PC-9 (cell line): Measurements from ENCODE around the gene DDO. TPM values are rescaled to one million over a fixed set of nuclear protein-coding genes. Genes with fewer than 3 reads are reported as not detected.

ENCODE experiments used
- BruUV-seq: library from RNA; stranded (reverse); fragments of 400-500 nt; replicated peaks from 2 replicates; lab custom pipeline; 2021; lab: Mats Ljungman, UMichigan
- CTCF ChIA-PET: fragments of 300-600 bp; sonication (Branson Sonifier 250); formaldehyde crosslinking; loops from one replicate; lab custom pipeline; 2022; ENCODE audit warnings: antibody characterized with exemption; lab: Charles Lee
- POLR2A ChIA-PET: fragments of 300-600 bp; sonication (Branson Sonifier 250); formaldehyde crosslinking; loops from one replicate; lab custom pipeline; 2022; ENCODE audit warnings: antibody characterized with exemption; ENCODE audit not compliant: unreplicated experiment; lab: Charles Lee
- DNase-seq, 2 experiments: peaks; one replicate each; pipeline versions ENCODE4 v3.0.0 to v3.0.0-alpha.2; 2015 to 2022; ENCODE audit warnings: mixed read lengths in 1 of 2
- H2AFZ ChIP-seq: fragments of 200-600 bp; sonication (generic); 2 replicates; pipeline ENCODE4 v1.8.1; 2017; ENCODE audit warnings: antibody characterized with exemption
- H3F3A ChIP-seq: fragments of 200-600 bp; sonication (generic); 2 replicates; pipeline ENCODE4 v1.8.1; 2017; ENCODE audit warnings: antibody characterized with exemption, mild to moderate bottlenecking, low read depth; ENCODE audit not compliant: insufficient read depth
- H3K27ac ChIP-seq: fragments of 200-600 bp; sonication (generic); 2 replicates; pipeline ENCODE4 v1.6.1; 2016; ENCODE audit warnings: mixed run types
- H3K27me3 ChIP-seq: fragments of 200-600 bp; sonication (generic); 2 replicates; pipeline ENCODE4 v1.6.1; 2016; ENCODE audit warnings: low read depth, mixed run types; ENCODE audit not compliant: insufficient read depth
- H3K36me3 ChIP-seq: fragments of 200-600 bp; sonication (generic); 2 replicates; pipeline ENCODE4 v1.6.1; 2016; ENCODE audit warnings: low read depth, mixed run types
- H3K4me1 ChIP-seq: fragments of 200-600 bp; sonication (generic); replicated peaks from 2 replicates; pipeline ENCODE4 v1.6.1; 2016; ENCODE audit warnings: mixed run types; ENCODE audit not compliant: insufficient read depth
- H3K4me2 ChIP-seq: fragments of 200-600 bp; sonication (generic); 2 replicates; pipeline ENCODE4 v1.6.1; 2017; ENCODE audit warnings: mixed run types
- H3K4me3 ChIP-seq: fragments of 200-600 bp; sonication (generic); 2 replicates; pipeline ENCODE4 v1.6.1; 2016; ENCODE audit warnings: mixed run types
- H3K79me2 ChIP-seq: fragments of 200-600 bp; sonication (generic); 2 replicates; pipeline ENCODE4 v1.6.1; 2017; ENCODE audit warnings: low read depth, mixed run types
- H3K9me2 ChIP-seq: fragments of 200-600 bp; sonication (generic); 2 replicates; pipeline ENCODE4 v1.8.1; 2017; ENCODE audit warnings: mild to moderate bottlenecking; ENCODE audit not compliant: insufficient read depth
- H3K9me3 ChIP-seq: fragments of 200-600 bp; sonication (generic); 2 replicates; pipeline ENCODE4 v1.8.1; 2016; ENCODE audit warnings: low read depth; ENCODE audit not compliant: insufficient read depth
- H4K20me1 ChIP-seq: fragments of 200-600 bp; sonication (generic); 2 replicates; pipeline ENCODE4 v1.8.1; 2017; ENCODE audit not compliant: insufficient read depth
- EZH2 ChIP-seq: fragments of 200-600 bp; sonication (generic); IDR thresholded peaks from 2 replicates; pipeline ENCODE4 v1.8.0; 2017; ENCODE audit warnings: antibody characterized with exemption, low read depth
- intact Hi-C: fragments of 100-400 bp; cut with micrococcal nuclease; formaldehyde crosslinking; loops from one replicate; pipeline ENCODE4 v1.10.0; 2022; ENCODE audit not compliant: unreplicated experiment
- total RNA-seq: library from RNA; stranded (reverse); gene quantifications from 2 replicates; pipeline ENCODE4 v1.2.3, GENCODE V29; 2021
- TF ChIP-seq, protein P1 (sequence below): fragments of 200-600 bp; sonication (generic); conservative IDR thresholded peaks from 2 replicates; pipeline ENCODE4 v1.6.1; 2017; ENCODE audit warnings: mixed run types, antibody characterized with exemption, mild to moderate bottlenecking, moderate library complexity

The DDO gene
- total RNA-seq, 1 experiment from 2014 or later = 3.6 TPM

DNA sequence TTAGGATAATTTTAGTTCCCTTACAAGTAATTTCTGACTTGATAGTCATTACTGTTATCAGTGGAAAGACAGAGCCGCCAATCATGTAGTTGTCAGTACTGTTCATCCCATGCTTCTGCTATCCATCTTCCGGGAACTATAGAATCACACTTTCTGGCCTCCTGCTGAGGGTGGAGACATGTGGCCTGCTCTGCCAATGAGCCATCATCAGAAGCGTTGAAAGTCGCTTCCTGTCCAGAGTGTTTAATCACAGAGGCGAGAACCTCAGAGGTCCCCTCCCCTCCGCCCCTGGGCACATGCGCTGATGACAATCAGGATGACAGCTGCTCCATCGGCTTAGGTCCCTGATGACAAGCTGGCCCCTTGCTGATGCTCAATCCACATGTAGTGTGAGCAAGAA is 3.0 kb downstream of the DDO start:
- H3K27me3 ChIP-seq = peaks cover 5% of the 10 kb centered on the region; the same call in 1 of the 2 replicates
- H3K9me3 ChIP-seq = no peaks in the 10 kb centered on the region
- TF ChIP-seq EZH2 = no peak
- TF ChIP-seq, protein P1, sequence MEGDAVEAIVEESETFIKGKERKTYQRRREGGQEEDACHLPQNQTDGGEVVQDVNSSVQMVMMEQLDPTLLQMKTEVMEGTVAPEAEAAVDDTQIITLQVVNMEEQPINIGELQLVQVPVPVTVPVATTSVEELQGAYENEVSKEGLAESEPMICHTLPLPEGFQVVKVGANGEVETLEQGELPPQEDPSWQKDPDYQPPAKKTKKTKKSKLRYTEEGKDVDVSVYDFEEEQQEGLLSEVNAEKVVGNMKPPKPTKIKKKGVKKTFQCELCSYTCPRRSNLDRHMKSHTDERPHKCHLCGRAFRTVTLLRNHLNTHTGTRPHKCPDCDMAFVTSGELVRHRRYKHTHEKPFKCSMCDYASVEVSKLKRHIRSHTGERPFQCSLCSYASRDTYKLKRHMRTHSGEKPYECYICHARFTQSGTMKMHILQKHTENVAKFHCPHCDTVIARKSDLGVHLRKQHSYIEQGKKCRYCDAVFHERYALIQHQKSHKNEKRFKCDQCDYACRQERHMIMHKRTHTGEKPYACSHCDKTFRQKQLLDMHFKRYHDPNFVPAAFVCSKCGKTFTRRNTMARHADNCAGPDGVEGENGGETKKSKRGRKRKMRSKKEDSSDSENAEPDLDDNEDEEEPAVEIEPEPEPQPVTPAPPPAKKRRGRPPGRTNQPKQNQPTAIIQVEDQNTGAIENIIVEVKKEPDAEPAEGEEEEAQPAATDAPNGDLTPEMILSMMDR = no peak
- no peaks in the 10 kb centered on the region for H3K9me2 ChIP-seq
- H3K36me3 ChIP-seq = no peaks in the 10 kb centered on the region
- ChIA-PET POLR2A (no interaction called here), CTCF (no interaction called here)
- no peak overlapping the region for H3K4me2 ChIP-seq
- DNase-seq = no peak
- no peaks in the 10 kb centered on the region for H3K79me2 ChIP-seq
- H2AFZ ChIP-seq = no peak overlapping the region
- H4K20me1 ChIP-seq = no peaks in the 10 kb centered on the region
- no peaks in the 10 kb centered on the region for H3F3A ChIP-seq
- H3K4me1 ChIP-seq = no peaks in the 10 kb centered on the region
- intact Hi-C loops = no loop called here
- no peak overlapping the region for H3K27ac ChIP-seq
- no TSS peak for BruUV-seq
- no peak overlapping the region for H3K4me3 ChIP-seq

DNA sequence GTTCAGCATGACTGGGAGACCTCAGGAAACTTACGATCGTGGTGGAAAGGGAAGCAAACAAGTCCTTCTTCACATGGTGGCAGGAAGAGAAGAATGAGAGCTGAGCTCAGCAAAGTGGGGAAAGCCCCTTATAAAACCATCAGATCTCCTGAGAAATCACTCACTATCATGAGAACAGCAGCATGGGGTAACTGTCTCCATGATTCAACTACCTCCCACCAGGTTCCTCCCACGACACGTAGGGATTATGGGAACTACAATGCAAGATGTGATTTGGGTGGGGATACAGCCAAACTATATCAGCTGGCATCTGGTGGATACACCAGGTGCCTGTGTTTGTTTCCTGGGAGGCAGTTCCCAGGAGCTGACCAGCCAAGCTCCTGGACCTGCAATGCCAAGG is 4.9 kb downstream of the DDO start:
- H3K4me1 ChIP-seq = no peaks in the 10 kb centered on the region

DNA sequence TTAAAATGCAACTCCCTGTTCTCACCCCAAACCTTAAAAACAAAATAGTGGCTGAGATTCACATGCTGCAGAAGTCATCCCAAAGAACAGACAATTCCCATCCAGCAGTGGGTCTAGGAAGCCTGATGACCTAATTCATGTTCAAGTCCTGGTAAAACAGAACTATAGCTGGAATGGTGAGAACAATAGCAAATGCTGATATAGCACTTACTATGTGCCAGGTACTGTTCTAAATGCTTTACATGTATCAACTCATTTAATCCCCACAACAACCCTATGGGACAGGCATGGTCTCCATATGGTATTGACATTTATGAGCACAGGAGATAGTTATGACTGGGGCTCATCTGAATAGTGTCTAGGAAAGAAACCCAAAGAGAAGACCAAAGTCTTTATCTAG is 5.6 kb downstream of the DDO start:
- H3F3A ChIP-seq = no peaks in the 10 kb centered on the region
- H3K4me1 ChIP-seq = no peaks in the 10 kb centered on the region
- TF ChIP-seq EZH2 = no peak
- TF ChIP-seq, protein P1 = no peak
- no peak overlapping the region for H3K27ac ChIP-seq
- DNase-seq = peak in 1 of 2 experiments; percentile 15
- CTCF ChIA-PET = no interaction called here
- BruUV-seq = no TSS peak
- H3K4me3 ChIP-seq = no peak overlapping the region
- H3K9me2 ChIP-seq = no peaks in the 10 kb centered on the region
- POLR2A ChIA-PET = no interaction called here
- H3K79me2 ChIP-seq = no peaks in the 10 kb centered on the region
- H2AFZ ChIP-seq = no peak overlapping the region
- H3K27me3 ChIP-seq = peaks cover 5% of the 10 kb centered on the region; the same call in 1 of the 2 replicates
- no peaks in the 10 kb centered on the region for H3K9me3 ChIP-seq
- no peaks in the 10 kb centered on the region for H4K20me1 ChIP-seq
- H3K36me3 ChIP-seq = no peaks in the 10 kb centered on the region
- intact Hi-C loops = no loop called here
- no peak overlapping the region for H3K4me2 ChIP-seq

More for the DNA sequence above, 4.9 kb downstream of the DDO start:
- TF ChIP-seq, protein P1 = no peak
- no peak for TF ChIP-seq EZH2
- no peak overlapping the region for H3K27ac ChIP-seq
- no peaks in the 10 kb centered on the region for H3K9me2 ChIP-seq
- CTCF ChIA-PET = no interaction called here
- H2AFZ ChIP-seq = no peak overlapping the region
- no TSS peak for BruUV-seq
- POLR2A ChIA-PET = no interaction called here
- H3F3A ChIP-seq = no peaks in the 10 kb centered on the region
- H3K79me2 ChIP-seq = no peaks in the 10 kb centered on the region
- no peaks in the 10 kb centered on the region for H3K36me3 ChIP-seq
- H4K20me1 ChIP-seq = no peaks in the 10 kb centered on the region
- no peaks in the 10 kb centered on the region for H3K9me3 ChIP-seq
- no peak overlapping the region for H3K4me2 ChIP-seq
- peaks cover 5% of the 10 kb centered on the region; the same call in 1 of the 2 replicates for H3K27me3 ChIP-seq
- no peak overlapping the region for H3K4me3 ChIP-seq
- intact Hi-C loops = no loop called here
- peak in 1 of 2 experiments; percentile 4 for DNase-seq
